Activated CD8-positive, alpha-beta memory T cell treated with anti-CD3 and anti-CD28 coated beads for 36 hours (primary cell): ENCODE data around the gene CHRNE. TPM values are rescaled to one million over a fixed set of nuclear protein-coding genes. Genes with fewer than 3 reads are reported as not detected.

Experiments used
- CTCF ChIA-PET: fragments of 350-600 bp; sonication (Branson Sonifier 250); formaldehyde crosslinking; loops from one replicate; lab custom pipeline; 2021; ENCODE audit warnings: antibody characterized with exemption; lab: Charles Lee
- POLR2A ChIA-PET: fragments of 350-600 bp; sonication (Branson Sonifier 250); formaldehyde crosslinking; loops from one replicate; lab custom pipeline; 2021; ENCODE audit warnings: antibody characterized with exemption; lab: Charles Lee
- total RNA-seq, 2 experiments: library from RNA; stranded (reverse); gene quantifications; one replicate each; pipeline ENCODE4 v1.2.3, GENCODE V29; 2021

Gene CHRNE
- total RNA-seq, 2 experiments from 2014 or later = 0.38 to 0.42 TPM

GRCh38 chr17:4898927-4899326 lies 4.0 kb downstream of the CHRNE start:
- ChIA-PET POLR2A (interaction anchor here (1.0 to 1.2 kb wide), 3 partner anchors 41 to 189 kb away, joined by 4 to 6 read pairs (median 4); partner anchors contain the start of genes ARRB2, RNF167 and SLC25A11), CTCF (interaction anchor here (0.9 to 3.0 kb wide), 8 partner anchors 10 to 203 kb away, joined by 3 to 17 read pairs (median 7); partner anchors contain the start of genes PLD2, RNF167, SLC25A11 and SPAG7)

DNA sequence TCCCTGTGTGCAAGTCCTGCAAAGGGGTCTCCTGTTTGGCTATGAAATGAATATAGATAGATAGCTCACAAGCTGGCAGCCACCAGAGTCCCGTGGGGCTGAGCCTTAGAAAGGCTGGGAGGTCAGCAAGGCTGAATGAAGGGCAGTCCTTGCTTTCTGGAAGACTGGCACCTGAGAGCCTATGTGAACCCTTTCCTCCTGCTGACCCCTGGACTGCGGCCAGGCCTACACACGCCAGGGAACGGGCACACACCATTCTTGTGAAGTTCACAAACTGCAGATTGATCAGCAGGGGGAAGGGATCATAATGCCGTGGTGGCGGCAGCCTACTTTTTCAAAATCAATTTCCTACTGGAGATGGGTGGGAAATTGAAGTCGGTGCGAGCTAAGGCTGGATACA lies 4.5 kb downstream of the CHRNE start:
- POLR2A ChIA-PET = interaction anchor here (1.0 kb wide), 1 partner anchor 108 kb away, joined by 6 read pairs; no protein-coding TSS in a partner anchor
- CTCF ChIA-PET = interaction anchor here (1.1 to 3.0 kb wide), 3 partner anchors 10 to 76 kb away, joined by 3 to 12 read pairs (median 10); no protein-coding TSS in a partner anchor

GRCh38 chr17:4897785-4898184 lies 5.1 kb downstream of the CHRNE start:
- POLR2A ChIA-PET = no interaction called here
- CTCF ChIA-PET = interaction anchor here (3.0 kb wide), 1 partner anchor 9 kb away, joined by 10 read pairs; no protein-coding TSS in a partner anchor

- CTCF ChIA-PET = no interaction called here
- POLR2A ChIA-PET = no interaction called here
These were observed 5.7 kb downstream of the CHRNE start for GRCh38 chr17:4897198-4897687.

DNA sequence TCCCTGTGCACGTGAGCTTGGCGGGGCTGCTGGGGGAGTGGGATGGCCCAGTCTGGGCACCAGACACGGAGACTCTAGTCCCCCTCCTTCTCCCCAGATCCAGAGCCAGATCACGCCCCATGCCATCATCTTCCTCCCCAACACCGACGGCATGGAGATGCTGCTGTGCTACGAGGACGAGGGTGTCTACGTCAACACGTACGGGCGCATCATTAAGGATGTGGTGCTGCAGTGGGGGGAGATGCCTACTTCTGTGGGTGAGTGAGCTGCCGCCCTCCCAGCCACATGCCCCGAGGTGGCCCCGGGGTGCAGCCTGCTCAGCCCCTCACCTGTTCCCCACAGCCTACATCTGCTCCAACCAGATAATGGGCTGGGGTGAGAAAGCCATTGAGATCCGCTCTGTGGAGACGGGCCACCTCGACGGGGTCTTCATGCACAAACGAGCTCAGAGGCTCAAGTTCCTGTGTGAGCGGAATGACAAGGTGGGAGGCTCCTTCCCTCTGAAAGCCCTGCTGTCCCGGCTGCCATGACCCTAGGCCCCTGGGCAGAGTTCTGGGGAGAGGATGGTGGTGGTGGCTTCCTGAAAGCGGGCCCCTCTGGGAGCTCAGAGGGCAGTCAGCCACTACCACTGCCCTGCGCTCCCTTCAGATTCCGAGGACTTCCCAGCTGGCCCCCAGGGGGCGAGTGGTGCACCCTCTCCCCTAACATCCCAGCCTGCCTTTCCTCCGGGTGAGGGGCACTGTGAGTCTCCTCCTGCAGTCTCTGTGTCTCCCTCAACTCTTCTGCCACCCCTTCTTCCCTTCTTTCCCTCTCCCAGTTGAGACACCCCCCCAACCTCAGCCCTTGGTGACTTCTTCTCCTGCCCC lies 6.3 kb downstream of the CHRNE start:
- ChIA-PET CTCF (no interaction called here), POLR2A (no interaction called here)

GRCh38 chr17:4895657-4896331 lies 7.1 kb downstream of the CHRNE start:
- ChIA-PET CTCF (no interaction called here), POLR2A (no interaction called here)

DNA sequence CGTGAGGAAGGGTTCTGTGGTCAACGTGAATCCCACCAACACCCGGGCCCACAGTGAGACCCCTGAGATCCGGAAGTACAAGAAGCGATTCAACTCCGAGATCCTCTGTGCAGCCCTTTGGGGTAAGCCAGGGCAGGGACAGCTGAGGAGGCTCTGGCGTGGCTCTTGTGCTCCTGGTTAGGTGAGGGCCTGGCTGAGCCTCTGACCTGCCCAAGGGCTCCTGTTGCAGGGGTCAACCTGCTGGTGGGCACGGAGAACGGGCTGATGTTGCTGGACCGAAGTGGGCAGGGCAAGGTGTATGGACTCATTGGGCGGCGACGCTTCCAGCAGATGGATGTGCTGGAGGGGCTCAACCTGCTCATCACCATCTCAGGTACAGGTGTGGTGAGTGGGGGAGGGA lies 7.8 kb downstream of the CHRNE start:
- POLR2A ChIA-PET = no interaction called here
- CTCF ChIA-PET = interaction anchor here (1.4 kb wide), 1 partner anchor 106 kb away, joined by 6 read pairs; the partner anchor contains the start of gene GLTPD2

GRCh38 chr17:4893721-4894560 lies 9.0 kb downstream of the CHRNE start:
- ChIA-PET CTCF (interaction anchor here (1.4 kb wide), 1 partner anchor 104 kb away, joined by 6 read pairs; the partner anchor contains the start of gene GLTPD2), POLR2A (no interaction called here)

DNA sequence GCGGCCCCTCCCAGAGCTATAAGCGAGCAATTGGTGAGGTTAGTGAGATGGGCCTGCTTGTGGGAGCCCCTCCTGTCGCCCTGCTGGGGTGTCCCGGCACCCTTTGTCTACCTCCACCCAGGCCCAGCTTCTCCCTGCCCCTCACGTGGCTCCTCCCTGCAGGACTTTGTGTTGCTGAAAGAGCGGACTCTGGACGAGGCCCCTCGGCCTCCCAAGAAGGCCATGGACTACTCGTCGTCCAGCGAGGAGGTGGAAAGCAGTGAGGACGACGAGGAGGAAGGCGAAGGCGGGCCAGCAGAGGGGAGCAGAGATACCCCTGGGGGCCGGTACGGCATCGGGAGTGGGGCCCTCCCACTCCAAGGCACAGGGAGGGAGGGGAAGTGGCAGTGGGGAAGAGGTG lies 9.6 kb downstream of the CHRNE start:
- ChIA-PET POLR2A (no interaction called here), CTCF (no interaction called here)

- ChIA-PET CTCF (no interaction called here), POLR2A (no interaction called here)
These were observed 10.2 kb downstream of the CHRNE start for GRCh38 chr17:4892499-4893221.

- CTCF ChIA-PET = interaction anchor here (0.5 to 1.0 kb wide), 2 partner anchors 109 to 223 kb away, joined by 4 read pairs; no protein-coding TSS in a partner anchor
- POLR2A ChIA-PET = no interaction called here
These were observed 11.2 kb downstream of the CHRNE start for GRCh38 chr17:4891411-4892410.

- ChIA-PET CTCF (interaction anchor here (0.8 to 2.9 kb wide), 4 partner anchors 12 to 115 kb away, joined by 3 to 10 read pairs (median 3); partner anchors contain the start of gene C17orf107), POLR2A (no interaction called here)
These were observed 15.3 kb downstream of the CHRNE start for GRCh38 chr17:4887581-4887980.

DNA sequence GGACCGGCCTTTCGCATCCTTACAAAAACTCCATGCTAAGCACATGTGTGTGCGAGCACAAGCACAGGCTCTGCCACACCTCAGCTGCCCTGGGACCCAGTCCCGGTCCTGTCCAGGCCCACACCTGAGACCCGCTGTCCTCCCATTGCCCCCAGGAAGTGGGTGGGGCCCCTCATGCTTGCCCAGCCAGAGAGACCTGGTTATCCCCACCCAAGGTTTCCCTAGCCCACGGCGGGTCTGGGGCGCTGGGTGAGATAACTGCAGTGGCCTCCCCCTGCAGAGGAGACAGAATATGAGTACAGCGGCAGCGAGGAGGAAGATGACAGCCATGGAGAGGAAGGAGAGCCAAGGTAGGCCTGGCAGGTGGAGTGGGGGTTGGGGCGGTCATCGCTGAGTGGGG lies 16.1 kb downstream of the CHRNE start:
- ChIA-PET CTCF (interaction anchor here (0.7 to 0.8 kb wide), 2 partner anchors 49 to 79 kb away, joined by 3 to 4 read pairs; no protein-coding TSS in a partner anchor), POLR2A (no interaction called here)

- ChIA-PET CTCF (no interaction called here), POLR2A (no interaction called here)
These were observed 18.4 kb downstream of the CHRNE start for GRCh38 chr17:4884489-4884888.

DNA sequence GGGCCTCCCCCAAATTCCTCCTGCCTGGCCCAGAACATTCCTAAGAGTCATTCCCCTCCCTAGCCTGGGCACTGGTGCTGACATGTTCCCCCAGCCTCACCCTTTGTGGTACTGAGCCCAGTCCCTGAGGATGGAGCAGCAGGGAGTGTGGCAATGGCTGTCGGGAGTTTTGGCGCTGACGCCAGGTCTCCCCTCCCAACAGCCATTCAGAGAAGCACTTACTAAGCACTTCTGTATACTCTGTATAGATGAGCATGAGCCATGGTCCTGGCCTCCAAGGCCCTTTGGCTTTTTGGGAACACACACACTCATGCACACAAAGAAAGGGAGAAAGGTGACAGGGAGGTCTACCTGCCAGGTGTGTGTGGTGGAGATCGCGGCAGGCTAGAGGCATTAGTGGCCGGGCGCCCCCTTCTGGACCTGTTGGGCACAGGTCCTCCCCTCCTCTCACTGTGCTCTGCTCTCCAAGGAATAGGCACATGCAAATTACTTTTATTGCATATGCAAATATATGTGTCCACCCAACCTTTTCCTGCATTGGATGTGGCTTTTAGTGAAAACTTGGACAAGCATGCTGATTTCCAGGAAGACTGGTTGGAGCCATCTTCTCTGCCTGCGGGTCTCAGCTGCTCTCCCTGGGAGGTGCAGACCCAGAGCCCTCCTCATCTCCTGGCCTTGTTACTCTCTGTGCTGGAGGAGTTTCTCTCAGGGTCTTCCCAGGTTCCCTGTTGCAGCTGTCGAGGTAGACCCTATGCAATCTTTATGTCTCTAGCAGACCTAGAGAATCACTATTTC lies 20.9 kb downstream of the CHRNE start:
- ChIA-PET POLR2A (no interaction called here), CTCF (interaction anchor here (0.6 to 1.6 kb wide), 3 partner anchors 21 to 145 kb away, joined by 3 read pairs; partner anchors contain the start of gene PSMB6)

DNA sequence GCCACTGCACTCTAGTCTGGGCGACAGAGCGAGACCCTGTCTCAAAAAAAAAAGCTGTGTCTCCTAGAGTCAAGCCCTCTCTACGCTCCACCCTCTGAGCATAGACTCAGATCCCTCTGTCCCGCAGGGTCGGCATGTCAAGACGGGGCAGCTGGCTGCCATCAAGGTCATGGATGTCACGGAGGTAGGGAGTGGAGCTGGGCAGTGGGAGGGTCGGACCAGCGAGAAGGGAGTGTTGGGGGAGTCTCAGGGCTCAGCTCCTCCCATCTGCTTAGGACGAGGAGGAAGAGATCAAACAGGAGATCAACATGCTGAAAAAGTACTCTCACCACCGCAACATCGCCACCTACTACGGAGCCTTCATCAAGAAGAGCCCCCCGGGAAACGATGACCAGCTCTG lies 22.0 kb downstream of the CHRNE start:
- POLR2A ChIA-PET = interaction anchor here (0.6 kb wide), 1 partner anchor 429 kb away, joined by 4 read pairs; no protein-coding TSS in a partner anchor
- CTCF ChIA-PET = interaction anchor here (0.6 to 0.9 kb wide), 3 partner anchors 85 to 245 kb away, joined by 3 to 4 read pairs (median 3); partner anchors contain the start of genes GLTPD2 and PSMB6
